PC-3 (cell line): ENCODE results near the gene ACO2.

Experiments used
- CTCF ChIP-seq: fragments of 300-600 bp; sonication (generic); conservative IDR thresholded peaks from 2 replicates; pipeline ENCODE4 v1.5.1; 2017; ENCODE audit warnings: antibody characterized with exemption, low read depth, mild to moderate bottlenecking, low read length
- EZH2 ChIP-seq: fragments of 300-600 bp; sonication (generic); IDR thresholded peaks from one replicate; pipeline ENCODE4 v1.6.1; 2017; ENCODE audit warnings: antibody characterized with exemption, mild to moderate bottlenecking, low read length; ENCODE audit not compliant: unreplicated experiment

GRCh38 chr22:41562461-41562860, 93.5 kb downstream of the ACO2 start:
- no peak for TF ChIP-seq CTCF
- TF ChIP-seq EZH2: no peak
